ENCODE measurements around the gene PHF14. TPM values are rescaled to one million over a fixed set of nuclear protein-coding genes. Genes with fewer than 3 reads are reported as not detected.

The PHF14 gene, protein sequence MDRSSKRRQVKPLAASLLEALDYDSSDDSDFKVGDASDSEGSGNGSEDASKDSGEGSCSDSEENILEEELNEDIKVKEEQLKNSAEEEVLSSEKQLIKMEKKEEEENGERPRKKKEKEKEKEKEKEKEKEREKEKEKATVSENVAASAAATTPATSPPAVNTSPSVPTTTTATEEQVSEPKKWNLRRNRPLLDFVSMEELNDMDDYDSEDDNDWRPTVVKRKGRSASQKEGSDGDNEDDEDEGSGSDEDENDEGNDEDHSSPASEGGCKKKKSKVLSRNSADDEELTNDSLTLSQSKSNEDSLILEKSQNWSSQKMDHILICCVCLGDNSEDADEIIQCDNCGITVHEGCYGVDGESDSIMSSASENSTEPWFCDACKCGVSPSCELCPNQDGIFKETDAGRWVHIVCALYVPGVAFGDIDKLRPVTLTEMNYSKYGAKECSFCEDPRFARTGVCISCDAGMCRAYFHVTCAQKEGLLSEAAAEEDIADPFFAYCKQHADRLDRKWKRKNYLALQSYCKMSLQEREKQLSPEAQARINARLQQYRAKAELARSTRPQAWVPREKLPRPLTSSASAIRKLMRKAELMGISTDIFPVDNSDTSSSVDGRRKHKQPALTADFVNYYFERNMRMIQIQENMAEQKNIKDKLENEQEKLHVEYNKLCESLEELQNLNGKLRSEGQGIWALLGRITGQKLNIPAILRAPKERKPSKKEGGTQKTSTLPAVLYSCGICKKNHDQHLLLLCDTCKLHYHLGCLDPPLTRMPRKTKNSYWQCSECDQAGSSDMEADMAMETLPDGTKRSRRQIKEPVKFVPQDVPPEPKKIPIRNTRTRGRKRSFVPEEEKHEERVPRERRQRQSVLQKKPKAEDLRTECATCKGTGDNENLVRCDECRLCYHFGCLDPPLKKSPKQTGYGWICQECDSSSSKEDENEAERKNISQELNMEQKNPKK
- total RNA-seq: 30.6 and 43.8 TPM in 2 replicates

DNA sequence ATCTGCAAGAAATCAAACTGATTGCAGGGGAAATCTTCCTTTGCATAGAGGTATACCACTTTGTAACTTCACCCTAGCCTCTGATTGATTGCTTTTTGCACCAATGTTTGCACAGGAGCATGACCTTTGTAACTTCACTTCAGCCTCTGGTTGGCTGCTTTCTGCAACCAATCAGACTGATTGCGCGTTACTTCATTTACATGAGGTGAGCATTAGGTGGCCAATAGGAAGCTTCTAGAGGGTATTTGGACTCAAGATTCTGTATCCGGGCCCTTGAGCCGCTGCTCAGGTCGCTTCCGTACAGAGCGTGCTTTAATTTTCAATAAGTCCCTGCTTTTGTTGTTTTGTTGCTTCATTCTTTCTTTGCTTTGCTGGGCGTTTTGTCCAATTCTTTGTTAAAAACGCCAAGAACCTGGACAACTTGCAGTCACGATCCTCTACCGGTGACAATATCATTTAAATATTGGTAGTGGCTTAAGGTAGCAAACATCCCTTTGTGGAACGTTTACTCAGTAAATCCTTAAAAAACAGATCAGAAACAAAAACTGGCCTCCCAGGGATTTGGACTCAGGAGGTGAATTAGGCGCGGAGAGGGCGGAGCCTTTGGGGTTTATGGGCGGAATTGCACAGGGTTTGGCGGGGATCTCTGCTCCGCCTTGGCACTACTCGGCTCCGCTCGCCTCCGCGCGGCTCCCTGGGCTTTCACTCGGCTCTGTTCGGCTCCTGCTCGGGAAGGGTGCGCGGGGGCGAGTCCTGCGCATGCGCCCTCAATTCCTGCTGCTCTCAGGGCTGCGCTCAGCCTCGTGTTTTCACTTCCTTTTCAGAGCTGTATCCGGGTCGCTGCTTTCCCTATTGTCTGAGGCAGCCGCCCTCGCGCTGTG is at the start of gene PHF14:
TSS of gene PHF14 (plus strand) at position 812 of the 881 bp plus-strand sequence. CDS start 452 bp downstream, outside the sequence.

Measured in bronchial smooth muscle cell (primary cell).